GM12891 (cell line): Measurements from ENCODE around the gene MMP15.

Source experiments
- PAX5 ChIP-seq: IDR thresholded peaks from 2 replicates; pipeline ENCODE4 v1.6.1; 2011; ENCODE audit warnings: low read length, moderate library complexity, mild to moderate bottlenecking; ENCODE audit not compliant: insufficient read depth, severe bottlenecking
- POLR2A ChIP-seq: IDR thresholded peaks from 2 replicates; pipeline ENCODE4 v1.6.1; 2011; ENCODE audit warnings: low read depth, low read length, control low read depth
- POLR2AphosphoS5 ChIP-seq: IDR thresholded peaks from 2 replicates; pipeline ENCODE4 v1.6.1; 2011; ENCODE audit warnings: low read depth, low read length, control low read depth
- POU2F2 ChIP-seq: IDR thresholded peaks from 2 replicates; pipeline ENCODE4 v1.6.1; 2011; ENCODE audit warnings: low read depth, mild to moderate bottlenecking, control low read depth, low read length, moderate library complexity
- SPI1 ChIP-seq: IDR thresholded peaks from 2 replicates; pipeline ENCODE4 v1.6.1; 2011; ENCODE audit warnings: low read depth, low read length, control low read depth
- TAF1 ChIP-seq: IDR thresholded peaks from 2 replicates; pipeline ENCODE4 v1.6.1; 2011; ENCODE audit warnings: low read depth, low read length, control low read depth

DNA sequence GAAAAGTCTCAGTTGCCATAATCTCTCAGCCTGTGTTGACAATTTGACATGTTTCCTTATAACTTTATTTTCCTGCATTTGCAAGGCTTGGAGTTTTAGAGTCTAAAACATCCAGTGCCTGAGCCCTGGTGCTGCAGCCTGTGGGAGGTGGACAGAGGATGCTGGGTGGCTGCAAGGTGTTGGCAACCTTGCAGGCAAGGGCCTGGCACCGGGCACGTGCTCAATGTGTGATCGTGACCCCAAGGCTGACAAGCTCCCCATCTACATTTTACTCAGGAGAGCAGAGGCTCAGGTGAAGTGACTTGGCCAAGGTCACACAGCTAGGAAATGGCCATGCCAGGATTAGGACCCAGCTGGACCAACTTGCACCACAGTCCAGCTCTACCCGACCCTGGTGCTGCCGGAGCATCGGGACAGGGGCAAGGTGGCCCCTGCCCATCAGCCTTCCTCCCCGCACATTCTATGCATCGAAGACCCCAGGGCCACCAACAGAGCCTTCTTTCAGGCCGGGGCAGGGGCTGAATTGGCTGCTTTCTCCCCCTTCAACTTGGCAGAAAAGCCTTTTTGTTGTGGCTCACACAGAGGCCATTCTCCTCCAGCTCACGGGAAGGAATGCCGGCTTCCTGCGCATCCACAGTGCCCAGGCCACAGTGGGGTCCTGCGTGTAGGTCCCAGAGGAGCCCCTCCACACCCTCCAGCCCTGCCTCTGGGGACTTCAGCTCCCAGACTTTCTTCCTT, 23.1 kb downstream of the MMP15 start:
- no peak for TF ChIP-seq POLR2A
- no peak for TF ChIP-seq SPI1
- TF ChIP-seq TAF1: no peak
- no peak for TF ChIP-seq POLR2AphosphoS5
- no peak for TF ChIP-seq PAX5
- TF ChIP-seq POU2F2: no peak
